Vagina (tissue), 2 donors: ENCODE measurements around the gene RPL22. TPM values are rescaled to one million over a fixed set of nuclear protein-coding genes. Genes with fewer than 3 reads are reported as not detected.

Experiments used
- DNase-seq, 2 donors: peaks; one replicate each; pipeline ENCODE4 v3.0.0-alpha.2; 2017; ENCODE audit errors: extremely low spot score in 2 of 2
- H3K27ac ChIP-seq: fragments of 200-600 bp; sonication (generic); one replicate; pipeline ENCODE4 v1.5.1; 2019
- H3K27me3 ChIP-seq: fragments of 200-600 bp; sonication (generic); one replicate; pipeline ENCODE4 v1.5.1; 2019
- H3K36me3 ChIP-seq, 2 donors: fragments of 200-600 bp; sonication (generic); one replicate each; pipeline ENCODE4 v1.5.1; 2017 to 2019
- H3K4me1 ChIP-seq: fragments of 200-600 bp; sonication (generic); one replicate; pipeline ENCODE4 v1.5.1; 2019
- H3K4me3 ChIP-seq, 2 donors: fragments of 200-600 bp; sonication (generic); 1 replicate in 1 of 2; 2 replicates in 1 of 2; pipeline ENCODE4 v1.5.1; 2016 to 2019
- H3K9me3 ChIP-seq: fragments of 200-600 bp; sonication (generic); one replicate; pipeline ENCODE4 v1.5.1; 2019
- POLR2A ChIP-seq, 2 donors: fragments of 450-650 bp; IDR thresholded peaks; one replicate each; pipeline ENCODE4 v1.6.1; 2017; ENCODE audit warnings: antibody characterized with exemption in 2 of 2, mild to moderate bottlenecking in 2 of 2, moderate library complexity in 2 of 2
- POLR2AphosphoS5 ChIP-seq, 2 donors: sonication (generic); formaldehyde crosslinking; IDR thresholded peaks; one replicate each; pipeline ENCODE4 v1.9.0; 2017; ENCODE audit warnings: antibody characterized with exemption in 2 of 2, mild to moderate bottlenecking in 2 of 2, low read depth in 1 of 2; ENCODE audit not compliant: insufficient read depth in 1 of 2
- intact Hi-C: fragments of 100-400 bp; cut with DNase I; formaldehyde crosslinking; loops from one replicate; pipeline ENCODE4 v1.15.1; 2023
- total RNA-seq: library from RNA; depleted of rRNA; stranded (reverse); fragments of >200 nt; gene quantifications from one replicate; pipeline ENCODE4 v1.2.3, GENCODE V29; 2016
- TF ChIP-seq, protein P1 (sequence below), 3 experiments: fragments of 450-650 bp in 2 of 3; fragments of 200-600 bp in 1 of 3; sonication (generic) in 1 of 3; IDR thresholded peaks; one replicate each; pipeline ENCODE4 v1.5.1; 2017 to 2019; ENCODE audit warnings: antibody characterized with exemption in 3 of 3, mild to moderate bottlenecking in 2 of 3, moderate library complexity in 2 of 3

RPL22 gene
- total RNA-seq, 1 donor from 2014 or later, result 154 TPM

- Histone ChIP-seq H3K36me3 (no peaks in the 10 kb centered on the region), H3K4me1 (peaks cover 21% of the 10 kb centered on the region), H3K4me3 (no peak overlapping the region), H3K27ac (no peak overlapping the region), H3K27me3 (no peaks in the 10 kb centered on the region), H3K9me3 (no peaks in the 10 kb centered on the region)
- no peak for DNase-seq
- TF ChIP-seq, protein P1, sequence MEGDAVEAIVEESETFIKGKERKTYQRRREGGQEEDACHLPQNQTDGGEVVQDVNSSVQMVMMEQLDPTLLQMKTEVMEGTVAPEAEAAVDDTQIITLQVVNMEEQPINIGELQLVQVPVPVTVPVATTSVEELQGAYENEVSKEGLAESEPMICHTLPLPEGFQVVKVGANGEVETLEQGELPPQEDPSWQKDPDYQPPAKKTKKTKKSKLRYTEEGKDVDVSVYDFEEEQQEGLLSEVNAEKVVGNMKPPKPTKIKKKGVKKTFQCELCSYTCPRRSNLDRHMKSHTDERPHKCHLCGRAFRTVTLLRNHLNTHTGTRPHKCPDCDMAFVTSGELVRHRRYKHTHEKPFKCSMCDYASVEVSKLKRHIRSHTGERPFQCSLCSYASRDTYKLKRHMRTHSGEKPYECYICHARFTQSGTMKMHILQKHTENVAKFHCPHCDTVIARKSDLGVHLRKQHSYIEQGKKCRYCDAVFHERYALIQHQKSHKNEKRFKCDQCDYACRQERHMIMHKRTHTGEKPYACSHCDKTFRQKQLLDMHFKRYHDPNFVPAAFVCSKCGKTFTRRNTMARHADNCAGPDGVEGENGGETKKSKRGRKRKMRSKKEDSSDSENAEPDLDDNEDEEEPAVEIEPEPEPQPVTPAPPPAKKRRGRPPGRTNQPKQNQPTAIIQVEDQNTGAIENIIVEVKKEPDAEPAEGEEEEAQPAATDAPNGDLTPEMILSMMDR (IDR thresholded peaks at IDR 0.05), result no peak
- TF ChIP-seq POLR2A (IDR thresholded peaks at IDR 0.05) (no peak), POLR2AphosphoS5 (IDR thresholded peaks at IDR 0.05; ENCODE audit: insufficient read depth in 1 of 2, low read depth in 1 of 2) (no peak)
- intact Hi-C loops, result no loop called here
These were observed 13.0 kb upstream of the RPL22 start for GRCh38 chr1:6212193-6212959.

DNA sequence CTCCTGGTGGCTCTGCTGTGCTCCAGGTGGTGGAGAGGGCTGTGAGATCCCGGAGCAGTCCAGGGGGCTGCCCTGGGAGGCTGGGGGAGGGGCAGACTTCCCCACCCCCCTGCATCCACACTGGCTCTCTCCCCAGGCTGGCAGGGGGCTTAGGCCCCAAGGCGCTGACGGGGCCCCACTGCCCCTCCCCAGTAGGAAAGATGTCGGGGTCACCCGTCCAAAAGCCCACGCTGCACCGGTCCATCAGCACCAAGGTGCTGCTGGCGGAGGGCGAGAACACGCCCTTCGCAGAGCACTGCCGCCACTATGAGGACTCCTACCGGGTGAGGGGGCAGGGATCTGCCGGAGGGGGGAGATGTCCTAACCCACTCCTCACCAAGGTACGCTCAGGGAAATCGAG lies 12.3 kb upstream of the RPL22 start:
- intact Hi-C loops, result no loop called here
- H3K9me3 ChIP-seq, result no peaks in the 10 kb centered on the region
- H3K4me3 ChIP-seq, result no peak overlapping the region
- TF ChIP-seq POLR2A (IDR thresholded peaks at IDR 0.05), result no peak
- TF ChIP-seq, protein P1 (IDR thresholded peaks at IDR 0.05), result no peak
- no peak for TF ChIP-seq POLR2AphosphoS5 (IDR thresholded peaks at IDR 0.05; ENCODE audit: insufficient read depth in 1 of 2, low read depth in 1 of 2)
- H3K4me1 ChIP-seq, result peaks cover 28% of the 10 kb centered on the region
- no peak overlapping the region for H3K27ac ChIP-seq
- no peaks in the 10 kb centered on the region for H3K27me3 ChIP-seq
- no peak for DNase-seq
- no peaks in the 10 kb centered on the region for H3K36me3 ChIP-seq

DNA sequence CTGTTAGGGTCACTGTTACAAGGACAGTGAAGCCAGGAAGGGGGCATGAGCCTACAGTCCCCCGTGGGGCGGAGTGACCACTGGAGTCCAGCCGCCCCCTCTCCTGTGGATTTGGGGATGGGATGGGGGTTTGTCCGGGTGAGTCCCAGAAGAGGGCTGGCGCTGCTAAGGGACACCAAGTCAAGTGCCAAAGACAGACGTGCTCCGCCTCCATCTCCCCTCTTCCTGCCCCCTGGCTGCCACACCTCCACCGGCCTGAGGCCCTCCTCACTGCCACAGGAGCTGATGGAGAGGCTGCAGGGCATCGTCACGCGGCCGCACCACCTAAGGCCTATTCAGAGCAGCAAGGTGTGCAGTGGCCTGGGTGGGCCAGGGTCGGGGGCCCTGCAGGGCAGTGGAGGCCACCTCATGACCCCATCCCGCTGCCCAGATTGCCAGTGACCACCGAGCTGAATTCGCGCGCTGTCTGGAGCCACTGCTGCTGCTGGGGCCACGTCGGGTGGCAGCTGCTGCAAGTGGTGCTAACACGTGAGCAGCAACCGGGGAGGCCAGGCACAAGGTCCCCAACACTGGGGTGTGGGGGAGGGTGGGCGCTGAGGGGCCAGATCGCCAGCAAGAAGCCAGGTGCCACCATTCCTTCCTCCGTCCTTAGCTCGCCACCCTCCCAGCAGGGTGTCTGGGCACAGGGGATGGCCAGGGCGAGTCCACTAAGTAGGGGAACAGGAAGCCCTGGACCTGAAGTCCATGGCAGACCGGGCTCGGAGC lies 11.4 kb upstream of the RPL22 start:
- no peaks in the 10 kb centered on the region for H3K36me3 ChIP-seq
- no peak overlapping the region for H3K4me3 ChIP-seq
- intact Hi-C loops, result no loop called here
- no peak for TF ChIP-seq POLR2AphosphoS5 (IDR thresholded peaks at IDR 0.05; ENCODE audit: insufficient read depth in 1 of 2, low read depth in 1 of 2)
- no peak for TF ChIP-seq POLR2A (IDR thresholded peaks at IDR 0.05)
- TF ChIP-seq, protein P1 (IDR thresholded peaks at IDR 0.05), result no peak
- H3K27ac ChIP-seq, result no peak overlapping the region
- no peaks in the 10 kb centered on the region for H3K9me3 ChIP-seq
- peaks cover 38% of the 10 kb centered on the region for H3K4me1 ChIP-seq
- no peak for DNase-seq
- no peaks in the 10 kb centered on the region for H3K27me3 ChIP-seq

- no peak overlapping the region for H3K27ac ChIP-seq
- no peak for DNase-seq
- no peaks in the 10 kb centered on the region for H3K27me3 ChIP-seq
- H3K9me3 ChIP-seq, result no peaks in the 10 kb centered on the region
- TF ChIP-seq, protein P1 (IDR thresholded peaks at IDR 0.05), result no peak
- TF ChIP-seq POLR2A (IDR thresholded peaks at IDR 0.05) (no peak), POLR2AphosphoS5 (IDR thresholded peaks at IDR 0.05; ENCODE audit: insufficient read depth in 1 of 2, low read depth in 1 of 2) (no peak)
- no peak overlapping the region for H3K4me3 ChIP-seq
- H3K36me3 ChIP-seq, result no peaks in the 10 kb centered on the region
- intact Hi-C loops, result no loop called here
- peaks cover 46% of the 10 kb centered on the region for H3K4me1 ChIP-seq
These were observed 10.5 kb upstream of the RPL22 start for GRCh38 chr1:6209661-6210580.
